GM18868 (cell line): ENCODE measurements around the gene OPRPN.

Source experiments
- ATAC-seq: cut with Tn5 transposase; IDR thresholded peaks from one replicate; pipeline ENCODE4 v1.9.1; 2021; ENCODE audit warnings: mild to moderate bottlenecking, moderate library complexity; ENCODE audit not compliant: unreplicated experiment

OPRPN gene

GRCh38 chr4:70397580-70397979, at the start of gene OPRPN:
Gene OPRPN (plus strand): TSS chr4:70397940. CDS start chr4:70399286, 1,346 bp downstream.
- no peak for ATAC-seq

DNA sequence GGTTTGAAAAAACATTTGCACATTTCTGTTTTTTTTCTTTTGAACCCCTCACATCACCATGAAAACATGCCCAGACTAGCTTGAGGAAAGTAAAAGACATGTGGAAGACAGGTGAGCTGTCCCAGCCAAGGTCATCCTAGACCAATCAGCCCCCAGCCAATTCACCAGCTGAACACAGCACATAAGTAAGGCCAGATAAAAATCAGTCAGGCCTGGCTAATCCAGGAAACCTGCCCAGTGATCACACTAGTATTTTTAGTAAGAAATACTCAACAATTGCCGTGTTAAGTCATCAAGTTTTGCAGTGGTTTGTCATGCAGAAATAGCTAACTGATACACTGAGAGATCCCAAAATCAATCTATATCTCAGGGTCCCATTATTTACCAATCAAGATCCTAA, 41.6 kb upstream of the OPRPN start:
- ATAC-seq, result no peak

DNA sequence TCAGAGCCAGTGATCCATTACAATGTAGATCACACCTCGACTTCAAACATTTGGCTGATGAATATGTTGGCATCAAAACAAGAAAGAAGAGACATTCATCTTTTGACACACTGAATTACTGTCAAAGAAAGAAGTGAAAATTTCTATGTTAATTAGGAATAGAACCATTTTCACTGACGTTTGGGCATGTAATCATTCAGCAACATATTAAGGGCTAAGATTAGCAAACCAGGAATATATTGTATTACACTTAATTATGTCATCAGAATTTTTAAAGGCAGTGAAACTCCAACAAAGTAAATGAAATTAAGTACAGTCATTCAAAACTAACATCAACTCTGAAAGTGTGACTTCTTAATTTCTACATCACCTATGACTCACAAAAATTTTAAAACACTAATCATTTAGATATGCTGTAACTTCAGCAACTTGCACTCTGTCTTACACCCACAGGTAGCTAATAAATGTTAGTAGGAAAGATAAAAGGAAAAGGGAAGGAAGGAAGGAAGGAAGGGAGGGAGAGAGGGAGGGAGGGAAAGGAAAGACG, 38.6 kb upstream of the OPRPN start:
- ATAC-seq, result no peak

DNA sequence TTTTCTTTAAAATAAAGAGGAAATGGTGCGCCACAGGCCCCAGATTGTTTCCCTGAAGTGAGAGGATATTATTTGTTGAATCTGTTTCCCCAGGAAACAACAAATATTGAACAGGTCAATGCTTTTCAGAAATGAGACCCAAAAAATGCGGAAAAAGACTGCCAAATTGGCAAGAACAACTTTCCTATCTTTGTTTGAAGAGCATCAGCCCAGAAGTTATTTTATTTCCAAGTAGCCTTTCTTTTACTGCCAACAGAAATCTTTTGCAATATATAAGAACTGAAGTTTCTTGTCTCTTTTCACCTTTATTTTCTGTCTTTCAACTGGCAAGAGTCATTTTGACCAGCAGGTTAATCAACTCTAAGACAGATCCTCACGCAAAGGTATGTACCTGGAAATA, 37.3 kb upstream of the OPRPN start, which contains the start of gene SMR3A:
Gene SMR3A (plus strand): TSS at position 301 of the 400 bp plus-strand sequence. CDS start 1,356 bp downstream, outside the sequence.
- no peak for ATAC-seq

- ATAC-seq, result no peak
Observed at GRCh38 chr4:70364002-70364401, 33.7 kb upstream of the OPRPN start.

- peak; percentile 43 for ATAC-seq
Observed at GRCh38 chr4:70365479-70365878, 32.3 kb upstream of the OPRPN start.

- ATAC-seq, result no peak
Observed at GRCh38 chr4:70367813-70368212, 29.9 kb upstream of the OPRPN start.

DNA sequence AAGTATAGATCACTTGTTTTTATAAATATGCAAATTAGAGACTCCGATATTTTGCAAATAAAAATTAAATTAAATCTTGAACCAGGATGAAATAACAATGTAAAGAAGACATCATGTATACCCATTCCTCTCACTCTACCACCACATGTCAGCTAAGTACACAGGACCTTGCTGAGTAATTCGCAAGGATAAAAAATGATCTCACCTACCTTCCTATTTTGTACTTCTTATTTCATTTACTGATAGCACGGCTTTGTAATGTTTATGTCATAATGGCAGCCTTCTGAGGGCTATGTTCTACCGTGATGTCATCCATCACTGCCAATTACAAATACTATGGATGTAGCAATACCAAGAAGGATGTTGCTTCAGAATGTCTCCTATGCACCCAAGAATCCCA, 25.8 kb upstream of the OPRPN start:
- ATAC-seq, result no peak

DNA sequence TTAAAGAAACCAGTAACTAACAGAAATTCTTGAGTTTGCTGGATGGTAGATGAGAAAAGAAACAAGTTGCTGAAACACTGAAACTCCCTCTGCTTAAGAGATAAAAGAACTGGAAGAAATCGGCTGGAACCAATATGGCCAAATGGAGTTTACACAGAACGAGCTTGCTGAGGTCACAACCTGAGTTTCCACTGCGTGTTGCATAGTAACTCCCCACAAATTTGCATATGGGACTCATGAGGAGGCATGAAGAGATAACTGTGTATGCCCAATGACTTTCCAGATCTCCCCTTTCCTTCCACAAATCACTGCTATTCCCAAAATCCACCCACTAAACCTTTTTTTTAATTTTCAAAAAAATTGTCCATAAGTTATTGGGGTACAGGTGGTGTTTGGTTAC, 25.0 kb upstream of the OPRPN start:
- no peak for ATAC-seq

DNA sequence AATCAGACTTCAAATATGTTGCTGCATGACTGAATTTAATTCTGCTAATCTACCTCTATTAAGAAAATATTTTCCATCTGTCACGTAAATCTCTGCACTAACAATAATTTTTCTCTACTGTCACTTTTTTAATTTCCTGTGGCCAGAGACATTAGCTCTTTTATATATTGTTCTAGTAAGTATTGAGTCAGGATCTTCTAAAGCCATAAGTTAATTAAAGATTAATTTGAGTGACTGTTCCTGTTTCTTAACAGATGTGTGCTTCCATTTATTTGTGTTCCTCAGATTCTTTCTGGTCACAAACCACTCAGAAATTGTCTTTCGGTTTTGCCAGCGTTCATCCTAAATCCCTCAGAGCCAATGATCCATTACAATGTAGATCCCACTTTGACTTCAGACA, 17.2 kb upstream of the OPRPN start:
- ATAC-seq, result no peak

DNA sequence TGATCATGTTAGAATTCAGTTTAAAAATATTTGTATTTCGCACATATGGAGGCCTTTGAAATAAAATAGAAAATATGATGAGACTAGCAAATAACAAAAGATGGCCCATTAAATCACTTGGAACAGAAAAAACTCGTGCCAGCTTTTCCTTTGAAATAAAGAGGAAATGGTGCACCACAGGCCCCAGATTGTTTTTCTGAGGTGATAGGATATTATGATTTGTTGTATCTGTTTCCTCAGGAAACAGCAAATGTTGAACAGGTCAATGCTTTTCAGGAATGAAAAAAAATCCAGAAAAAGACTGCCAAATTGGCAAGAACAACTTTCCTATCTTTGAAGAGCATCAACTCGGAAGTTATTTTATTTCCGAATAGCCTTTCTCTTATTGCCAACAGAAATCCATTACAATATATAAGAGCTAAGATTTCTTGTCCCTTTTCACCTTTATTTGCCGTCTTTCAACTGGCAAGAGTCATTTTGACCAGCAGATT, 15.0 kb upstream of the OPRPN start, which contains the start of gene SMR3B:
Gene SMR3B (plus strand): TSS at position 441 of the 491 bp plus-strand sequence. CDS start 1,380 bp downstream, outside the sequence.
- ATAC-seq, result no peak

DNA sequence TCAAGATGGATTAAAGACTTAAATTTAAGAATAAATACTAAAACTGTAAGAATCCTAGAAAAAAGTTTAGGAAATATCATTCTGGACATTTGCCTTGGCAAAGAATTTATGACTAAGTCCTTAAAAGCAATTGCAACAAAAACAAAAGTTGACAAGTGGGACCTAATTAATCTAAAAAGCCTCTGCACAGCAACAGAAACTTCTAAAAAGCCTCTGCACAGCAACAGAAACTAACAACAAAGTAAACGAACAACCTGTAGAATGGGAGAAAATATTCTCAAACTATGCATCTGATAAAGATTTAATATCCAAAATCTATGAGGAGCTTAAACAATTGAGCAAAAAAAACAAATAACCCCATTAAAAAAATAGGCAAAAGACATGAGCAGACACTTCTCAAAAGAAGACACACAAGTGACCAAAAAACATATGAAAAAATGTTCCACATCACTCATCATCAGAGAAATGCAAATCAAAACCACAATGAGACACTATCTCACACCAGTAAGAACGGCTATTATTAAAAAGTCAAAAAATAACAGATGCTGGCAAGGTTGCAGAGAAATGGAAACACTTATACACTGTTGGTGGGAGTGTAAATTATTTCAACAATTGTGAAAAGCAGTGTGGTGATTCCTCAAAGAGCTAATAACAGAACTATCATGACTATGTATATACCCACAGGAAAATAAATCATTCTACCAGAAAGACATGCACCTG, 5.5 kb upstream of the OPRPN start:
- peak; percentile 44 for ATAC-seq

DNA sequence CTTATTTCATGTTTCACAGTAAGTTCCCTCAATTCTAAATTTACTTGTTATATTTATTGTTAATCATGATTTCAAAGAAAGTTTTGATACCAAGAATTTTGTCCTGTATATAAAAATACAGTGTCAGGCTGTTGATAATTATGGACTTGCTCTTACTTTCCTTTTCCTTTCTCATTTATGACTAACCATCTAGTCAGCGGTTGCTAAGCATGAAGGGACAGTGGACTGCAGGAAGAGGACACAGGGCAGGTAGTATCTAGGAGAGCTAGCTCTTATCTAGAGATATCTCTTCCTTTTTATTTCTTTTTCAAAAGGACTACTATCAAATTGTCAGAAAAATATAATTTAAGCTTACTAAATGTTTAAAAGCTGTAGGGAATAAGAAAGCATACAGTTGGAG, 1.6 kb downstream of the OPRPN start:
- no peak for ATAC-seq

- no peak for ATAC-seq
Observed at GRCh38 chr4:70402762-70403161, 5.0 kb downstream of the OPRPN start.

- ATAC-seq, result no peak
Observed at GRCh38 chr4:70405765-70406164, 8.0 kb downstream of the OPRPN start.

- no peak for ATAC-seq
Observed at GRCh38 chr4:70425306-70425705, 27.6 kb downstream of the OPRPN start.

- ATAC-seq, result no peak
Observed at GRCh38 chr4:70426789-70427188, 29.0 kb downstream of the OPRPN start.

DNA sequence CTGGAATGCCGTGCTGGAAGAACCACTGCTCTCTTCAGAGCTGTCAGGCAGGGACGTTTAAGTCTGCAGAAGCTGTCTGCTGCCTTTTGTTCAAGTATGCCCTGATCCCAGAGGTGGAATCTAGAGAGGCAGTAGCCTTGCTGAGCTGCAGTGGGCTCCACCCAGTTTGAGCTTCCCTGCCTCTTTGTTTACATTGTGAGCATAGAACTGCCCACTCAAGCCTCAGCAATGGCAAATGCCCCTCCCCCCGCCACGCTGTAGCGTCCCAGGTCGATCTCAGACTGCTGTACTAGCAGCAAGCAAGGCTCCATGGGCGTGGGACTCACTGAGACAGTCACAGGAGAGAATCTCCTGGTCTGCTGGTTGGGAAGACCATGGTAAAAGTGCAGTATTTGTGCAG, 39.5 kb downstream of the OPRPN start:
- ATAC-seq, result no peak

DNA sequence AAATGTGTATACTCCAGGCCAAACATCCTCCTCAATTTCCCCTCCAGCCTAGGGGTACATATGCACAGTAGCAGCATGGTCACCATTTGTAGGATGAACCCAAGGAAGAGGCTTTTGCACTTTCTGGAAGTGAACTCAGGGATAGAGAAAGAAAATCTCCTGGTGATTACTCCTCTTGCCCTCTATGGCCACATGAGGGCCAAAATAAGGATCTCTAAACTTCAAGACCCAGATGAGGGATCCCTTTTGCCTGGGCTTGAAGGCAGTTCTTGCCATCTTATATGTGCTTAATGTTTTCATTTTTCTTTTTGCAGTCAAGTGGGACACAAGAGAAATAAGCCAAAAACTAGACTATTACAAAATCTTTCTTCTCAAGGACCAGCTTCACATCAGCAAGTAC, 44.7 kb downstream of the OPRPN start:
- no peak for ATAC-seq

GRCh38 chr4:70443329-70443728, 45.6 kb downstream of the OPRPN start:
- no peak for ATAC-seq

DNA sequence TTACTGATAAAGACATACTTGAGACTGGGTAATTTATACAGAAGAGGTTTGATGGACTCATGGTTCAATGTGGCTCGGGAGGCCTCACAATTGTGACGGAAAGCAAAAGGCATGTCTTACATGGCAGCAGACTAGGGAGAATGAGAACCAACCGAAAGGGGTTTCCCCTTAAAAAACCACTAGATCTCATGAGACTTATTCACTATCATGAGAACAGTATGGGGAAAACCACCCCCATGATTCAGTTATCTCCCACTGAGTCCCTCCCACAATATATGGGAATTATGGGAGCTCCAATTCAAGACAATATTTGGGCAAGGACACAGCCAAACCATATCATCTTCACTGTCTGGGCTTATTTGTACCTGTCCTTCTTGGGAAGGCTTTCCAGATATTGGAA, 51.5 kb downstream of the OPRPN start:
- peak; percentile 90 for ATAC-seq

GRCh38 chr4:70452946-70453345, 55.2 kb downstream of the OPRPN start:
- ATAC-seq, result no peak
